Urinary bladder (tissue), 4 donors: ENCODE data around the gene KIF26B. TPM values are rescaled to one million over a fixed set of nuclear protein-coding genes. Genes with fewer than 3 reads are reported as not detected.

Experiments used
- DNase-seq: peaks from one replicate; pipeline ENCODE4 v3.0.0-alpha.2; 2015; ENCODE audit errors: extremely low spot score
- H3K27ac ChIP-seq: one replicate; pipeline ENCODE4 v1.5.1; 2013; ENCODE audit warnings: low read depth, mild to moderate bottlenecking, moderate library complexity
- H3K36me3 ChIP-seq: one replicate; pipeline ENCODE4 v1.6.1; 2013; ENCODE audit warnings: mild to moderate bottlenecking, moderate library complexity; ENCODE audit not compliant: insufficient read depth
- H3K4me1 ChIP-seq: one replicate; pipeline ENCODE4 v1.6.1; 2013; ENCODE audit warnings: mild to moderate bottlenecking, moderate library complexity; ENCODE audit not compliant: insufficient read depth
- H3K4me3 ChIP-seq: one replicate; pipeline ENCODE4 v1.5.1; 2013; ENCODE audit warnings: low read depth, low read length
- WGBS: extraction: QIAGEN DNeasy Blood & Tissue Kit; methylation state at CpG from one replicate; pipeline ENCODE4 v1.1.7; 2013; 5-methylcytosine and 5-hydroxymethylcytosine counted together
- polyA plus RNA-seq: library from polyadenylated mRNA; stranded (reverse); fragments of 200-250 nt; gene quantifications from one replicate; pipeline ENCODE4 v1.2.3, GENCODE V29; 2013
- total RNA-seq: library from RNA; depleted of rRNA; stranded (reverse); fragments of >200 nt; gene quantifications from one replicate; pipeline ENCODE4 v1.2.3, GENCODE V29; 2014
- donor health status: healthy with polysubstance abuse.
- donor health status: healthy.

Gene KIF26B
- total and polyA plus RNA-seq, 2 donors: 0.62 to 12.2 TPM

- Histone ChIP-seq H3K4me1 (no peaks in the 10 kb centered on the region), H3K4me3 (no peak overlapping the region), H3K27ac (no peak overlapping the region), H3K36me3 (no peaks in the 10 kb centered on the region)
- no peak for DNase-seq
- WGBS: 83% methylated on average over 14 of the region's 14 CpGs
Observed at GRCh38 chr1:245488346-245489129, 333.8 kb downstream of the KIF26B start.

- no peaks in the 10 kb centered on the region for H3K36me3 ChIP-seq
- no peak overlapping the region for H3K27ac ChIP-seq
- no peak for DNase-seq
- H3K4me1 ChIP-seq: no peaks in the 10 kb centered on the region
- 67% methylated on average over 2 of the region's 2 CpGs for WGBS
- H3K4me3 ChIP-seq: no peak overlapping the region
Observed at GRCh38 chr1:245489838-245490237, 335.1 kb downstream of the KIF26B start.

- no peaks in the 10 kb centered on the region for H3K4me1 ChIP-seq
- DNase-seq: no peak
- 85% methylated on average over 5 of the region's 5 CpGs for WGBS
- H3K4me3 ChIP-seq: no peak overlapping the region
- no peak overlapping the region for H3K27ac ChIP-seq
- H3K36me3 ChIP-seq: no peaks in the 10 kb centered on the region
Observed at GRCh38 chr1:245493029-245493428, 338.2 kb downstream of the KIF26B start.

- no peaks in the 10 kb centered on the region for H3K4me1 ChIP-seq
- H3K36me3 ChIP-seq: no peaks in the 10 kb centered on the region
- WGBS: 88% methylated on average over 5 of the region's 5 CpGs
- no peak for DNase-seq
- no peak overlapping the region for H3K4me3 ChIP-seq
- no peak overlapping the region for H3K27ac ChIP-seq
Observed at GRCh38 chr1:245495681-245496080, 340.9 kb downstream of the KIF26B start.

GRCh38 chr1:245500546-245500945 lies 345.8 kb downstream of the KIF26B start:
- DNase-seq: no peak
- no peaks in the 10 kb centered on the region for H3K4me1 ChIP-seq
- 61% methylated on average over 7 of the region's 7 CpGs for WGBS
- no peaks in the 10 kb centered on the region for H3K36me3 ChIP-seq
- no peak overlapping the region for H3K27ac ChIP-seq
- H3K4me3 ChIP-seq: no peak overlapping the region

- H3K4me1 ChIP-seq: no peaks in the 10 kb centered on the region
- DNase-seq: no peak
- no peaks in the 10 kb centered on the region for H3K36me3 ChIP-seq
- H3K27ac ChIP-seq: no peak overlapping the region
- H3K4me3 ChIP-seq: no peak overlapping the region
- 85% methylated on average over 7 of the region's 7 CpGs for WGBS
Observed at GRCh38 chr1:245501633-245502032, 346.8 kb downstream of the KIF26B start.

- Histone ChIP-seq H3K4me3 (no peak overlapping the region), H3K27ac (no peak overlapping the region), H3K36me3 (no peaks in the 10 kb centered on the region), H3K4me1 (no peaks in the 10 kb centered on the region)
- no peak for DNase-seq
- WGBS: 95% methylated on average over 9 of the region's 9 CpGs
Observed at GRCh38 chr1:245503548-245503947, 348.8 kb downstream of the KIF26B start.

GRCh38 chr1:245510144-245510543 lies 355.4 kb downstream of the KIF26B start:
- no peaks in the 10 kb centered on the region for H3K4me1 ChIP-seq
- H3K27ac ChIP-seq: no peak overlapping the region
- H3K4me3 ChIP-seq: no peak overlapping the region
- DNase-seq: no peak
- H3K36me3 ChIP-seq: no peaks in the 10 kb centered on the region
- WGBS: 49% methylated on average over 4 of the region's 4 CpGs

GRCh38 chr1:245512181-245512888 lies 357.6 kb downstream of the KIF26B start:
- H3K36me3 ChIP-seq: no peaks in the 10 kb centered on the region
- no peak overlapping the region for H3K27ac ChIP-seq
- WGBS: 30% methylated on average over 8 of the region's 8 CpGs
- H3K4me3 ChIP-seq: no peak overlapping the region
- H3K4me1 ChIP-seq: no peaks in the 10 kb centered on the region
- no peak for DNase-seq

GRCh38 chr1:245512980-245513578 lies 358.3 kb downstream of the KIF26B start:
- H3K4me3 ChIP-seq: no peak overlapping the region
- WGBS: 48% methylated on average over 11 of the region's 11 CpGs
- H3K36me3 ChIP-seq: no peaks in the 10 kb centered on the region
- no peak overlapping the region for H3K27ac ChIP-seq
- no peaks in the 10 kb centered on the region for H3K4me1 ChIP-seq
- no peak for DNase-seq

GRCh38 chr1:245516284-245516759 lies 361.5 kb downstream of the KIF26B start:
- H3K4me1 ChIP-seq: no peaks in the 10 kb centered on the region
- no peaks in the 10 kb centered on the region for H3K36me3 ChIP-seq
- DNase-seq: no peak
- no peak overlapping the region for H3K4me3 ChIP-seq
- WGBS: 76% methylated on average over 12 of the region's 12 CpGs
- H3K27ac ChIP-seq: no peak overlapping the region

- no peak overlapping the region for H3K27ac ChIP-seq
- 96% methylated on average over 1 of the region's 1 CpG for WGBS
- DNase-seq: no peak
- H3K4me1 ChIP-seq: no peaks in the 10 kb centered on the region
- no peak overlapping the region for H3K4me3 ChIP-seq
- H3K36me3 ChIP-seq: no peaks in the 10 kb centered on the region
Observed at GRCh38 chr1:245520611-245521010, 365.8 kb downstream of the KIF26B start.

- WGBS: 95% methylated on average over 2 of the region's 2 CpGs
- Histone ChIP-seq H3K4me1 (no peaks in the 10 kb centered on the region), H3K27ac (no peak overlapping the region), H3K36me3 (no peaks in the 10 kb centered on the region), H3K4me3 (no peak overlapping the region)
- DNase-seq: no peak
Observed at GRCh38 chr1:245526141-245526540, 371.4 kb downstream of the KIF26B start.

- no peak overlapping the region for H3K27ac ChIP-seq
- WGBS: 93% methylated on average over 7 of the region's 7 CpGs
- H3K4me3 ChIP-seq: no peak overlapping the region
Observed at GRCh38 chr1:245528258-245528635, 373.5 kb downstream of the KIF26B start.

More at GRCh38 chr1:245528258-245528635, 373.5 kb downstream of the KIF26B start:
- no peaks in the 10 kb centered on the region for H3K4me1 ChIP-seq
- no peaks in the 10 kb centered on the region for H3K36me3 ChIP-seq
- no peak for DNase-seq
